Stimulated activated CD4-positive, alpha-beta T cell treated with anti-CD3 and anti-CD28 coated beads, TNF-alpha, amount 100 ng/mL, for 24 hours (primary cell): Measurements from ENCODE around the gene OPALIN.

Experiments used
- DNase-seq, 3 experiments: peaks; one replicate each; pipeline ENCODE4 v3.0.0-alpha.2; 2020; ENCODE audit warnings: low read depth in 3 of 3

Gene OPALIN

DNA sequence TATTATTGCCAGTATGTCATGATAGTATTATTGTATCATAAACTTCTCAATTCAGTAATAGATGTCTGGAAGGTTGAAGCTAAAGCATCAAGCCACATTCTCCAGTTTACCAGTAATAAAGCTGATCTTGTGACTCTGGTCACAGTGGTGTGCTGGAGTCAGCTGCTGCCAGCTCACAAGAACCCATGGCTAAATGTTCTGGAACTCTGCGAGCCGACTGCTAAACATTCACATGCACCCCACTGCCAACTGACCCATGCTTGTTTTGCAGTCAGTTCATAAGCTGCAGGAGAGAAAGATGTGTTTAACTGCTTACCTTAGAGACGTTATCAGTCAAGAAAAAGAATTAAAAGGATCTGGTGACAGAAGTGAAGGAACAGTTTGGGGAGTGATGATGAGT lies 60.4 kb downstream of the OPALIN start:
- DNase-seq: no peak

DNA sequence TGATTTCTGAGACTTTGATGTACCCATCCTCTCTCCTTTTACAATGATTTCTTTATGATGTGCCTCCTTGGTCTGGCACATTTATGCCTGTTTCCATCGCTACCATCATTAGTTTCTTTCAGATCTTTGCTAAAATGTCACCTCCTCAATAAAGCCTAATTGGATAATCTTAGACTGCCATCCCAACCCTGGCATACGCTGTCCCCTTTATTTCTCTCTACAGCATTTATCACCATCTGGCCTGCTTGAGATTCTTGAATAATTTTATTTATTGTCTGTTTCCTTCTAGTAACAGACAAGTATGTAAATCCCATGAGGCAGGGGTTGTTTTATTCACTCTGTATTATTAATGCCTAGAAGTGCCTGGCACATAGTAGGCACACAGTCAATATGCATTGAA lies 61.3 kb downstream of the OPALIN start:
- no peak for DNase-seq

DNA sequence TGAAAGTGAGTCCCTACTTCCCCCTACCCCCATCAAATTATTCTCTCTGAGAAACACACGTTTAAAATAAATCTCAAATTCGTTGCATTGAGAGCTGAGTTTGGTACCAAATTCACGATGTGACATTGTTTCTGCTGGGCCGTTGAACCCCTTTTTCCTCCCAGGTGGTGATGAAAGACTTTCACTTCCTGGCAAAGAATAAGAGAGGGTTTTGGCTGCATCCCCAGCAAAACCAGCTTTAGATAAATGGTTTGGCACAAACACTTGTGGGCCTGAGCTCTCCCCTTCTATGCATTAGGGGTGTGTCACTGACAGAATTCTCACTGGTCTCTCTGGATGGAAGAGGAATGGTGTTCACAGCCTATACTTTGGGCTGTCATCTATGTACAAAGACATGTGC lies 63.3 kb downstream of the OPALIN start:
- DNase-seq: no peak
